HCT116 (cell line): ENCODE results near the gene PARP6. TPM values are rescaled to one million over a fixed set of nuclear protein-coding genes. Genes with fewer than 3 reads are reported as not detected.
A peak's percentile ranks its signal among the peaks of the same experiment; 100 is the strongest.

Experiments used
- ATAC-seq: fragments of 200-7000 bp; cut with Tn5 transposase; 2 replicates; pipeline ENCODE4 v1.9.1; 2020; ENCODE audit warnings: mild to moderate bottlenecking, moderate library complexity
- BruUV-seq: library from RNA; stranded (reverse); fragments of 400-500 nt; replicated peaks from 2 replicates; lab custom pipeline; 2021; lab: Mats Ljungman, UMichigan
- CTCF ChIA-PET: fragments of 300-600 bp; sonication (Branson Sonifier 250); formaldehyde crosslinking; loops from one replicate; lab custom pipeline; 2021; ENCODE audit warnings: antibody characterized with exemption; lab: Charles Lee
- POLR2A ChIA-PET: fragments of 300-600, 350-600 bp; sonication (Branson Sonifier 250); formaldehyde crosslinking; loops from one replicate; lab custom pipeline; 2021; ENCODE audit warnings: antibody characterized with exemption; lab: Charles Lee
- RAD21 ChIA-PET, 2 experiments: fragments of 300-600 bp; sonication (Branson Sonifier 250); formaldehyde crosslinking; loops; one replicate each; lab custom pipeline; 2023; ENCODE audit warnings: low total read pairs in 2 of 2; ENCODE audit not compliant: uncharacterized antibody in 2 of 2, unreplicated experiment in 2 of 2, low non-redundant PET in 1 of 2; lab: Charles Lee
- DNase-seq: peaks from one replicate; pipeline ENCODE4 v3.0.0-alpha.2; 2010; ENCODE audit warnings: low read depth, low spot score
- H2AFZ ChIP-seq: fragments of 200-600 bp; shearing (Covaris generic), sonication (generic); 2 replicates; pipeline ENCODE4 v1.6.1; 2017; ENCODE audit warnings: low read depth, mixed run types, mixed read lengths, antibody characterized with exemption, low read length; ENCODE audit not compliant: poor library complexity, severe bottlenecking
- H3K27ac ChIP-seq: 2 replicates; pipeline ENCODE4 v1.5.1; 2012; ENCODE audit warnings: low read depth, low read length
- H3K27me3 ChIP-seq: fragments of 200-600 bp; sonication (generic); 2 replicates; pipeline ENCODE4 v1.6.1; 2016; ENCODE audit warnings: mixed run types, low read length, mixed read lengths; ENCODE audit not compliant: insufficient read depth
- H3K36me3 ChIP-seq, 2 experiments: fragments of 200-500 bp in 1 of 2; fragments of 200-600 bp in 1 of 2; sonication (Bioruptor generic) in 1 of 2; sonication (generic) in 1 of 2; 2 replicates each; pipeline versions ENCODE4 v1.5.1 to v1.6.1; 2014 to 2016; ENCODE audit warnings: low read length in 2 of 2, inconsistent platforms in 1 of 2, mixed read lengths in 1 of 2, mixed run types in 1 of 2; ENCODE audit not compliant: insufficient read depth in 2 of 2, control insufficient read depth in 1 of 2
- H3K4me1 ChIP-seq, 2 experiments: fragments of 200-600 bp in 1 of 2; sonication (generic) in 1 of 2; 2 replicates each; pipeline versions ENCODE4 v1.5.1 to v1.6.1; 2012 to 2017; ENCODE audit warnings: low read length in 2 of 2, inconsistent platforms in 1 of 2, mild to moderate bottlenecking in 1 of 2, mixed read lengths in 1 of 2, mixed run types in 1 of 2, moderate library complexity in 1 of 2; ENCODE audit not compliant: insufficient read depth in 2 of 2, control insufficient read depth in 1 of 2
- H3K4me2 ChIP-seq: fragments of 200-600 bp; sonication (generic); 2 replicates; pipeline ENCODE4 v1.6.1; 2017; ENCODE audit warnings: mixed run types, low read length, mixed read lengths
- H3K4me3 ChIP-seq, 2 experiments: fragments of 200-600 bp in 1 of 2; sonication (generic) in 1 of 2; replicated peaks in 1 of 2; 2 replicates each; pipeline ENCODE4 v1.5.1; 2011 to 2016; ENCODE audit warnings: low read length in 2 of 2, control low read depth in 1 of 2, low read depth in 1 of 2, mild to moderate bottlenecking in 1 of 2, mixed read lengths in 1 of 2, mixed run types in 1 of 2
- H3K79me2 ChIP-seq: fragments of 200-600 bp; sonication (generic); 2 replicates; pipeline ENCODE4 v1.6.1; 2017; ENCODE audit warnings: mild to moderate bottlenecking, mixed run types, low read length, moderate library complexity, mixed read lengths; ENCODE audit not compliant: insufficient read depth
- H3K9ac ChIP-seq: fragments of 200-600 bp; sonication (generic); 2 replicates; pipeline ENCODE4 v1.6.1; 2016; ENCODE audit warnings: low read length, mixed read lengths
- H3K9me2 ChIP-seq: fragments of 200-600 bp; sonication (generic), shearing (Covaris generic); 2 replicates; pipeline ENCODE4 v1.6.1; 2017; ENCODE audit warnings: mixed run types, mild to moderate bottlenecking, moderate library complexity; ENCODE audit not compliant: insufficient read depth
- H3K9me3 ChIP-seq, 2 experiments: fragments of 200-500 bp in 1 of 2; fragments of 200-600 bp in 1 of 2; sonication (Bioruptor generic) in 1 of 2; sonication (generic) in 1 of 2; 2 replicates each; pipeline ENCODE4 v1.6.1; 2014 to 2017; ENCODE audit warnings: low read length in 2 of 2, mixed read lengths in 2 of 2, inconsistent platforms in 1 of 2, low read depth in 1 of 2, mild to moderate bottlenecking in 1 of 2, mixed run types in 1 of 2, moderate library complexity in 1 of 2; ENCODE audit not compliant: control insufficient read depth in 1 of 2, insufficient read depth in 1 of 2
- H4K20me1 ChIP-seq: fragments of 200-600 bp; sonication (generic), shearing (Covaris generic); 2 replicates; pipeline ENCODE4 v1.6.1; 2017; ENCODE audit warnings: mixed run types, mild to moderate bottlenecking, moderate library complexity; ENCODE audit not compliant: insufficient read depth
- CBX3 ChIP-seq: IDR thresholded peaks from 2 replicates; pipeline ENCODE4 v1.6.1; 2012; ENCODE audit warnings: low read depth
- CEBPB ChIP-seq: IDR thresholded peaks from 2 replicates; pipeline ENCODE4 v1.6.1; 2012; ENCODE audit warnings: low read depth
- EGR1 ChIP-seq: IDR thresholded peaks from 2 replicates; pipeline ENCODE4 v1.6.1; 2012; ENCODE audit warnings: low read depth
- ELF1 ChIP-seq: IDR thresholded peaks from 2 replicates; pipeline ENCODE4 v1.6.1; 2012; ENCODE audit warnings: low read depth, borderline replicate concordance
- EZH2phosphoT487 ChIP-seq: fragments of 200-600 bp; IDR thresholded peaks from 2 replicates; pipeline ENCODE4 v1.6.1; 2018; ENCODE audit warnings: antibody characterized with exemption, borderline replicate concordance
- MAX ChIP-seq: IDR thresholded peaks from 2 replicates; pipeline ENCODE4 v1.6.1; 2012
- POLR2AphosphoS5 ChIP-seq: IDR thresholded peaks from 2 replicates; pipeline ENCODE4 v1.6.1; 2011; ENCODE audit warnings: mild to moderate bottlenecking, low read depth, low read length, moderate library complexity
- RAD21 ChIP-seq: IDR thresholded peaks from 2 replicates; pipeline ENCODE4 v1.6.1; 2012; ENCODE audit warnings: low read depth, mild to moderate bottlenecking
- SP1 ChIP-seq: IDR thresholded peaks from 2 replicates; pipeline ENCODE4 v1.6.1; 2012; ENCODE audit warnings: low read depth
- ZNF274 ChIP-seq: fragments of 200-500 bp; sonication (Bioruptor generic); IDR thresholded peaks from 2 replicates; pipeline ENCODE4 v1.6.1; 2014; ENCODE audit warnings: mild to moderate bottlenecking, low read depth, low read length, inconsistent platforms
- intact Hi-C: fragments of 100-400 bp; cut with micrococcal nuclease; formaldehyde crosslinking; loops from 2 replicates; pipeline ENCODE4 v1.10.0; 2022
- total RNA-seq: library from RNA; stranded (reverse); gene quantifications from one replicate; pipeline ENCODE4 v1.2.1, GENCODE V29; 2021; ENCODE audit not compliant: unreplicated experiment
- TF ChIP-seq, protein P1 (sequence below): IDR thresholded peaks from 2 replicates; pipeline ENCODE4 v1.6.1; 2012; ENCODE audit warnings: low read depth
- TF ChIP-seq, protein P2 (sequence below), 3 experiments: fragments of 200-600 bp in 1 of 3; sonication (generic) in 1 of 3; IDR thresholded peaks in 2 of 3; conservative IDR thresholded peaks in 1 of 3; 2 replicates each; pipeline ENCODE4 v1.5.1; 2012 to 2017; ENCODE audit warnings: low read depth in 2 of 3, low read length in 2 of 3, antibody characterized with exemption in 1 of 3, borderline replicate concordance in 1 of 3, control low read depth in 1 of 3, mild to moderate bottlenecking in 1 of 3, mixed read lengths in 1 of 3, mixed run types in 1 of 3, moderate library complexity in 1 of 3; ENCODE audit not compliant: insufficient read depth in 1 of 3
- TF ChIP-seq, protein P3 (sequence below): IDR thresholded peaks from 2 replicates; pipeline ENCODE4 v1.6.1; 2012

The PARP6 gene
- total RNA-seq, 1 experiment from 2014 or later = 67.9 TPM

GRCh38 chr15:72233769-72234168 lies 38.6 kb downstream of the PARP6 start:
- H3K4me2 ChIP-seq = no peak overlapping the region
- no peak overlapping the region for H3K9ac ChIP-seq
- CTCF ChIA-PET = no interaction called here
- no peak overlapping the region for H3K27ac ChIP-seq
- H3K9me3 ChIP-seq = no peaks in the 10 kb centered on the region
- TF ChIP-seq ELF1 (no peak), EGR1 (no peak), SP1 (no peak)
- no peaks in the 10 kb centered on the region for H3K27me3 ChIP-seq
- RAD21 ChIA-PET = no interaction called here
- H2AFZ ChIP-seq = no peak overlapping the region
- DNase-seq (no peak), ATAC-seq (no peak)
- peaks cover 0 to 8% of the 10 kb centered on the region in 2 experiments; a peak in 3 of 4 replicates for H3K36me3 ChIP-seq
- no TSS peak for BruUV-seq
- intact Hi-C loops = loop anchor here (2.0 to 10.0 kb wide), 2 partner anchors 39 to 241 kb away; partner anchors contain the start of genes ARIH1 and PARP6
- peaks cover 9% of the 10 kb centered on the region; the same call in 1 of the 2 replicates for H4K20me1 ChIP-seq
- H3K4me1 ChIP-seq = peaks cover 37 to 58% of the 10 kb centered on the region in 2 experiments
- no peaks in the 10 kb centered on the region for H3K9me2 ChIP-seq
- H3K79me2 ChIP-seq = peaks cover 43% of the 10 kb centered on the region
- POLR2A ChIA-PET = no interaction called here
- no peak overlapping the region for H3K4me3 ChIP-seq

GRCh38 chr15:72231833-72232478 lies 40.4 kb downstream of the PARP6 start:
- peaks cover 39 to 58% of the 10 kb centered on the region in 2 experiments for H3K4me1 ChIP-seq
- peaks cover 0 to 12% of the 10 kb centered on the region in 2 experiments; a peak in 3 of 4 replicates for H3K36me3 ChIP-seq
- H4K20me1 ChIP-seq = peaks cover 20% of the 10 kb centered on the region; the same call in 1 of the 2 replicates
- BruUV-seq = TSS peak; percentile 93
- H2AFZ ChIP-seq = no peak overlapping the region
- DNase-seq (no peak), ATAC-seq (peak; percentile 23)
- H3K9ac ChIP-seq = peak overlapping the region; percentile 94
- H3K27ac ChIP-seq = peak overlapping the region; percentile 90
- ChIA-PET RAD21 (no interaction called here), CTCF (no interaction called here), POLR2A (interaction anchor here (0.9 to 1.7 kb wide), 6 partner anchors 8 to 29 kb away, joined by 3 to 5 read pairs (median 3); no protein-coding TSS in a partner anchor)
- H3K79me2 ChIP-seq = peaks cover 58% of the 10 kb centered on the region
- H3K9me2 ChIP-seq = no peaks in the 10 kb centered on the region
- peak overlapping the region; percentile 99 for H3K4me2 ChIP-seq
- no peaks in the 10 kb centered on the region for H3K27me3 ChIP-seq
- H3K9me3 ChIP-seq = no peaks in the 10 kb centered on the region
- peak overlapping the region; percentile 70 to 94 for H3K4me3 ChIP-seq
- intact Hi-C loops = loop anchor here (2.0 to 10.0 kb wide), 2 partner anchors 41 to 243 kb away; partner anchors contain the start of genes ARIH1 and PARP6
- TF ChIP-seq, protein P1, sequence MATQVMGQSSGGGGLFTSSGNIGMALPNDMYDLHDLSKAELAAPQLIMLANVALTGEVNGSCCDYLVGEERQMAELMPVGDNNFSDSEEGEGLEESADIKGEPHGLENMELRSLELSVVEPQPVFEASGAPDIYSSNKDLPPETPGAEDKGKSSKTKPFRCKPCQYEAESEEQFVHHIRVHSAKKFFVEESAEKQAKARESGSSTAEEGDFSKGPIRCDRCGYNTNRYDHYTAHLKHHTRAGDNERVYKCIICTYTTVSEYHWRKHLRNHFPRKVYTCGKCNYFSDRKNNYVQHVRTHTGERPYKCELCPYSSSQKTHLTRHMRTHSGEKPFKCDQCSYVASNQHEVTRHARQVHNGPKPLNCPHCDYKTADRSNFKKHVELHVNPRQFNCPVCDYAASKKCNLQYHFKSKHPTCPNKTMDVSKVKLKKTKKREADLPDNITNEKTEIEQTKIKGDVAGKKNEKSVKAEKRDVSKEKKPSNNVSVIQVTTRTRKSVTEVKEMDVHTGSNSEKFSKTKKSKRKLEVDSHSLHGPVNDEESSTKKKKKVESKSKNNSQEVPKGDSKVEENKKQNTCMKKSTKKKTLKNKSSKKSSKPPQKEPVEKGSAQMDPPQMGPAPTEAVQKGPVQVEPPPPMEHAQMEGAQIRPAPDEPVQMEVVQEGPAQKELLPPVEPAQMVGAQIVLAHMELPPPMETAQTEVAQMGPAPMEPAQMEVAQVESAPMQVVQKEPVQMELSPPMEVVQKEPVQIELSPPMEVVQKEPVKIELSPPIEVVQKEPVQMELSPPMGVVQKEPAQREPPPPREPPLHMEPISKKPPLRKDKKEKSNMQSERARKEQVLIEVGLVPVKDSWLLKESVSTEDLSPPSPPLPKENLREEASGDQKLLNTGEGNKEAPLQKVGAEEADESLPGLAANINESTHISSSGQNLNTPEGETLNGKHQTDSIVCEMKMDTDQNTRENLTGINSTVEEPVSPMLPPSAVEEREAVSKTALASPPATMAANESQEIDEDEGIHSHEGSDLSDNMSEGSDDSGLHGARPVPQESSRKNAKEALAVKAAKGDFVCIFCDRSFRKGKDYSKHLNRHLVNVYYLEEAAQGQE = no peak
- TF ChIP-seq SP1 = no peak
- TF ChIP-seq, protein P2, sequence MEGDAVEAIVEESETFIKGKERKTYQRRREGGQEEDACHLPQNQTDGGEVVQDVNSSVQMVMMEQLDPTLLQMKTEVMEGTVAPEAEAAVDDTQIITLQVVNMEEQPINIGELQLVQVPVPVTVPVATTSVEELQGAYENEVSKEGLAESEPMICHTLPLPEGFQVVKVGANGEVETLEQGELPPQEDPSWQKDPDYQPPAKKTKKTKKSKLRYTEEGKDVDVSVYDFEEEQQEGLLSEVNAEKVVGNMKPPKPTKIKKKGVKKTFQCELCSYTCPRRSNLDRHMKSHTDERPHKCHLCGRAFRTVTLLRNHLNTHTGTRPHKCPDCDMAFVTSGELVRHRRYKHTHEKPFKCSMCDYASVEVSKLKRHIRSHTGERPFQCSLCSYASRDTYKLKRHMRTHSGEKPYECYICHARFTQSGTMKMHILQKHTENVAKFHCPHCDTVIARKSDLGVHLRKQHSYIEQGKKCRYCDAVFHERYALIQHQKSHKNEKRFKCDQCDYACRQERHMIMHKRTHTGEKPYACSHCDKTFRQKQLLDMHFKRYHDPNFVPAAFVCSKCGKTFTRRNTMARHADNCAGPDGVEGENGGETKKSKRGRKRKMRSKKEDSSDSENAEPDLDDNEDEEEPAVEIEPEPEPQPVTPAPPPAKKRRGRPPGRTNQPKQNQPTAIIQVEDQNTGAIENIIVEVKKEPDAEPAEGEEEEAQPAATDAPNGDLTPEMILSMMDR (IDR thresholded peaks at IDR 0.05 in 2 of 3, conservative IDR thresholded peaks at IDR 0.05 in 1 of 3; ENCODE audit: borderline replicate concordance in 1 of 3, insufficient read depth in 1 of 3, low read depth in 2 of 3, low read length in 2 of 3) = no peak
- no peak for TF ChIP-seq EZH2phosphoT487
- no peak for TF ChIP-seq MAX
- TF ChIP-seq RAD21 = no peak
- no peak for TF ChIP-seq CBX3
- no peak for TF ChIP-seq ZNF274
- TF ChIP-seq, protein P3, sequence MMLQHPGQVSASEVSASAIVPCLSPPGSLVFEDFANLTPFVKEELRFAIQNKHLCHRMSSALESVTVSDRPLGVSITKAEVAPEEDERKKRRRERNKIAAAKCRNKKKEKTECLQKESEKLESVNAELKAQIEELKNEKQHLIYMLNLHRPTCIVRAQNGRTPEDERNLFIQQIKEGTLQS = no peak
- no peak for TF ChIP-seq POLR2AphosphoS5
- TF ChIP-seq CEBPB = no peak
